Measurements from ENCODE around the gene EHBP1L1.

Gene EHBP1L1

GRCh38 chr11:65639623-65640482 is 64.0 kb downstream of the EHBP1L1 start:
- peak; percentile 66 for DNase-seq

- no peak for DNase-seq
Observed at GRCh38 chr11:65640483-65641296, 64.8 kb downstream of the EHBP1L1 start.

GRCh38 chr11:65641297-65642013 is 65.6 kb downstream of the EHBP1L1 start:
- no peak for DNase-seq
